Forelimb muscle (tissue), 1 donor: ENCODE measurements around the gene CWC25. TPM values are rescaled to one million over a fixed set of nuclear protein-coding genes. Genes with fewer than 3 reads are reported as not detected.
A peak's percentile ranks its signal among the peaks of the same experiment; 100 is the strongest.
"Not testable (repeated sequence)": the region's sequence is repeated elsewhere in the genome, so short reads cannot be mapped to it uniquely, and the experiment has no call there.

Source experiments
- DNase-seq: peaks from one replicate; pipeline ENCODE4 v3.0.0-alpha.2; 2013; ENCODE audit warnings: low read depth
- polyA plus RNA-seq: library from polyadenylated mRNA; unstranded; fragments of 120-200 nt; gene quantifications from one replicate; pipeline ENCODE4 v1.2.1, GENCODE V29; 2013; ENCODE audit not compliant: insufficient read length

The CWC25 gene
- polyA plus RNA-seq, 1 donor: 13.9 TPM

DNA sequence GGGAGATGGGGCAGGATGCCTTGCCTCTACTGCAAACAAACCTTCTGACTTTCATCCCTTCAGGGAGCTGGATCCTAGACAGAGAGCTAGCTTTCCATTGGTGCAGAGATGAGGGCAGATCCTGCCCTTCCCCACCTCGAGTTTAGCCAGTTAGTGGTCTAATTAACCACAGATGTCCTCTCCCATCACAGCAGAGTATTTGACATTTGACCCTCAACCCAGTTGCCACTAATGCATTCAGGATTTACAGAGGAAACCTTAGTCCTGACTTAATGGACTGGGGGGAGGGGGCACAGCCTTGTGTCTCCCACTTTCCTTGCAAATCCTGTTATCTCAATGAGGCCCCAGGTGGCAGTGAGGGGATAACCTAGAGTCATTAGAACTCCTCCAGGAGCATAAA lies 35.9 kb downstream of the CWC25 start:
- DNase-seq: no peak

DNA sequence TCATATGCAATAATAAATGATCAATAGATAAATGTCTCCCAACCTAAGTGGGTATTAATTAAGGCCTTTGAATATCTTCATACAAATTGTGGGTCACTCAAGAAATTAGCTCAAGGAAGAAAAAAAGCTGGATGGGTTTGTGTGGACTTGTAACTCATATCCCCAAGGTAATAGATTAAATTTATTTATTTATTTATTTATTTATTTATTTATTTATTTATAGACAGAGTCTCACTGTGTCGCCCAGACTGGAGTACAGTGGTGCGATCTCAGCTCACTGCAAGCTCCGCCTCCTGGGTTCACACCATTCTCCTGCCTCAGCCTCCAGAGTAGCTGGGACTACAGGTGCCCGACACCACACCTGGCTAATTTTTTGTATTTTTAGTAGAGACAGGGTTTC lies 37.1 kb downstream of the CWC25 start:
- not testable (repeated sequence) for DNase-seq

DNA sequence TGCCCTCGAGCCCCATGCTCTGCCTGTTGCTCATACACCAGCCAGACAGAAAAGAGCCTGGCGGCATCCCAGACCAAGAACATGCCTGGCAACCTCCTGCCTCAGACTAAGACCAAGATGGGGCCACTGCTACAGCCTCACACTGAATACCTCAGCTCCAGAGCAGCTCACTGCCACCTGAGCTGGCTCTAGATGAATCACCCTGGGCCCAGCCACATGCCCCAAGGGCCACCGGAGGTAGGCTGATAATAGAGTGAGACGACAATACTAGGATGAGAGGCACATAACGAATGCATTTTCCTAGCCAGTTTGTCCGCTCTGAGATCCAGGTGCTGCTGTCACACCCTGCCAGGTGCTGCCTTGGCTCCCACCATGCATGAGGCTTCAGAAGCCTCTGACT lies 38.7 kb downstream of the CWC25 start:
- DNase-seq: no peak

DNA sequence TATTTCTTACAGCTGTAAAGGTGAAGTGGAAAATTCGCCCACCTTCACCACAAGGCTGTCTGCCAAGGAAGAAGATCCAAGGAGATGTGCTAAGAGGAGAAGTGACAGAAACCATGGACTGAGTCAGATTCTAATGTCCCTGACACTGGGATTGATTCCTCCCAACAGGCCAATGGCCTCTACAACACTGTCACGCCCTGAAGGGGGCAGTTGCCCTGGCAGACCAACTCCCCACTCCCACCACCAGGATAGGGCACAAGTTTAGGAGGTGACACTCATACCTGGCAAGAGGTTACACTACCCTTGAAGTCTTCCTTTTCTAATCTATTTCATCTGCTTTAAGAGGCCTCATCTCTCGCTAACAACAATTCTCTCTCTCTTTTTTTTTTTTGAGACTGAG lies 41.9 kb downstream of the CWC25 start:
- DNase-seq: no peak

DNA sequence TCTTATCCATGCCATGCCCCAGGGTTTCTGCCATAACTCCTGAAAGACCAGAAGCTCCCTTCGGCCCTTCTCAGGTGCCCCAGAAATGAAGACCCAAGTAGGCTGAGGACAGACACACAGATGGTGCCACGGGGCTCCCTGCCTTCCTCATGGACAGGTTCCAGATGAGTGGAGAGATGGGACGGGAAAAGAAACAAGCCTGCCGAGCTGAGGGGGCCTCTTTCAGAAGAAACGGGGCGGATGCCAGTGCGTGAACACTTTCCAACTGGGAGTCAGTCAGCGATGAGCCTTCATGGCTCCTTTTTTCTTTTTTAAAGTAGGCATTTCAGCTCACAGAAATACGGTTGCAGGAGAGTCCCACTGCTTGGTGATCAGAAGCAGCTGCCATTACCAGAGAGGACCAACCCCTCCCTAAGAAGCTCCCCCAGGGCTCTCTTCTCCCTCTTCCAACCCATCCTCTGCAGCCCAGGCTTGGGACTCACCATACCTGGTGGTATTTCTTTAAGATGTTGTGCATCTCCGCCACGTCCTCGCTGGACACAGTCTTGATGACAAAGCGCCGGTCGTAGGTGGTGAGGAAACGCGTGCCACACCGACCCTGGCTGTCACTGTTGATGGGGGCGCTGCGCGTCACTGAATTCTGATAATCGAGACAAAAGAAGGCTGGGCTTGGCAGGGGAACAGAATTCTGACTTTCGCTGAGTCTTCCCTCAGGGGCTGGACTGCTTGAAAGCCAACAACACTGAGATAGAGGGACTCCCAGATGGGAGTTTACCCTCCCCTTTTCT lies 45.0 kb downstream of the CWC25 start:
- DNase-seq: no peak

DNA sequence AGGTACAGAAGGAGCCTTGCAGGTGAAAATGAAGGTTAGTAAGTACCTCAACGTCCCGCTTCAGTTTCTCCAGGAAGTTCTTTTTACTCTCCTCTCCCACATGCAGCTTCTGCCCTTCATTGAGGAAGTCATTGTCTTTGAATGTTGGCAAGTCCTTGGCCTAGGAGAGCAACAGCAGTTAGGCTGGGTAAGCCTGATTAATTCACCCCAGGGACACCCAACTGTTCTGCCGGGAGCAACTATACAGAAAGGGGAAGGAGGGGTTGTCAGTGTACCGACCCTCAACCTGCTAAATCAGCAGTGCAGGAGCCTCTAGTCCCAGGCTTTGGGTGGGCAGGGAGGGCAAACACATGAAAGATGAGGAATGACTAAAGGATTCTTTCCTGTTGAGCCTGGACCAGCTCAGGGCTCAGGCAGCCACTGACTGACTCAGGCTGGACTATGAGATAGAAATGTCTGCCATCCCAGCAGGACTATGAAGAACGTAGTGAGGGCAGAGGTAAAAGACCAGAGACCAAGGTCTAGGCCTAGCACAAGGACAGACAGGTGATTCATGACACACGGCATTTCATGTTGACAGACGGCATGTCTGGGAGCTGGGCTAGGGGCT lies 47.4 kb downstream of the CWC25 start:
- no peak for DNase-seq

DNA sequence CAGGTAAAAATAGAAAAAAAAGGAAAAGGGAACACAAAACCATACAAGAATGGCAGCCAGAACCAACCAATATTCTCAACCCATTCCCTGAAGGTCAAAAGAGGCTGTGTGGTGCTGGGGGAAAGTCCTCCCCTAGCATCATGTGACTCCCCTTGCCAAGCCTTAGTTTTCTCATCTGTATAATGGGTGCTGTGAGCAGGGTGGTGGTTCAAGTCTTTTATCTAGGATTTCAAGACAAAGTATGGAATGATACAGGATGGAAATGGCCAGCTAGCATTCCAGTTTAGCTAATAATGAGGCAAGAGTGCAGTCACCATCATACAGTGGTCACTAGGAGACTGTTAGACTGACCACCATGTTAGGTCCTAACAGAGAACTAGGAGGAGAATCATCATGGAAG lies 51.9 kb downstream of the CWC25 start:
- no peak for DNase-seq

DNA sequence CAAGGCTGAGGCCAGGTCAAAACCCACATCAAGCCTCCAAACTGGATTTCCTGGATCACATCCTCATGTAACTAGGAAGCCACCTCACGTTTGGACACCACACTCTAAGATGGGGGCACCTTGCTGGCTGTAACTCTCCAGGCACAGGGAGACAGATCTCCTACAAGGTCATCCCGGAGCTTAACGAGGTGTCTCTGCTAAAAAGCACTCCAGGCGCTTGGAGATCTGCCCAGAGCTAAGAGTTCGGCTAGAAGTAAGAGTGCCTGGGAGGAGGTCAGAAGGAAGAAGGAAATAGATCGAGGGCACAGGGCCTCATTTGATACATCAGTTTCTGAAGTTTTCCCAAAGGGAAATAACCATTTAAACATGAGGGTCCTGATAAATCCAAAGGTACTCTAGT lies 56.7 kb downstream of the CWC25 start:
- no peak for DNase-seq

DNA sequence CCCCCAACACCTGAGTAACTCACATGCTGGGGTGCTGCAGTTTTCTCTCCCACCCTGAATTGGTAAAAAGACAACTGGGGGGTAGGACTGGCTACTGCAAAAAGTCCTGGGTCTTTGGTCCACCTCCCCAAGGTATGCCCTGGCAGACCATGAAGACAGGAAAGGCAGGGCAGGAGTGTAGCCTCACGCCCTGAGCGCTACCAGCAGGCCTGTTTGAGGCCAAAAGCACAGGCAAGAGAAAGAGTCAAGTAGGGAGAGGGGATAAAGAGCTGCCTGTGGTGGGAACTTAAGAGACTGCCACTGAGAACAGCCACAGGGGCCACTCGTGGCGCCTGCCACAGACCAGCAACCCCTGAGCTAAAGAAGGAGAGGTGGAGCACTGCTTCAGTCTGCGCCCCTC lies 58.8 kb downstream of the CWC25 start:
- DNase-seq: no peak

DNA sequence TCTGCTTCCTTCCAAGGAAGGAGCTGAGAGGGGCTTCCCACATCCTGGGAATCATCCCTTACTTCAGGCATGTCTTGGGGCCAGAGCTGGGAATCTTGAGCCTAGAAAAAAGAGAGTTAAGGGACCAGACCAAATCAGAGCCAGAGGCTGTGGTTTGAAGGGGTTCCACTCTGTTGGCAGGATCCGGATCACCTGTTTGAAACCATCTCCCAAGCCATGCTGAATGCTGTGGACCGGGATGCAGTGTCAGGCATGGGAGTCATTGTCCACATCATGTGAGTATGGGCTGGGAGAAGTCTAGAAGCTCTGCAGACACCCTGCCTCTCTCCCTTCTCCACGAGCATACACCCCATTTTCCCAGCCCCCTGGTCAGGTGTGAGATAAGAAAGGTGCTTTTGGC lies 62.9 kb downstream of the CWC25 start:
- DNase-seq: no peak

DNA sequence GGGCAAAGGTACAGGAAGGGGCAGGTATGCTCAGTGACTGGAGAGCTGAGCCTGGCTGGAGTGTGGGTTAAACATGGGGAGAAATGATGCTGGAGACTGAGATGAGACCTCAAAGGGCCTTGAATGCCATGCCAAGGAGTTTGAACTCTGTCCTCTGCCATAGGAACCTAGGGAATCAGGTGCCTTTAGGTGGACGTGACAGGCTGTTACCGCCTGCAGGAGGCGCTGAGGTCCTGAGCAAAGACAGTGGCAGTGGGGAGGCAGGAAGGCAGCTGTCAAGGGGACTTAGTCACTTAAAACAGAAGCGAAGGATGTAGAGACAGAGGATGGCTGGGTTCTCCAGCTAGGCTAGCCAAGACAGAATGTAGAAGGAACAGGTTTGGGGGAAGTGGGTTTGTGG lies 63.5 kb downstream of the CWC25 start:
- no peak for DNase-seq

DNA sequence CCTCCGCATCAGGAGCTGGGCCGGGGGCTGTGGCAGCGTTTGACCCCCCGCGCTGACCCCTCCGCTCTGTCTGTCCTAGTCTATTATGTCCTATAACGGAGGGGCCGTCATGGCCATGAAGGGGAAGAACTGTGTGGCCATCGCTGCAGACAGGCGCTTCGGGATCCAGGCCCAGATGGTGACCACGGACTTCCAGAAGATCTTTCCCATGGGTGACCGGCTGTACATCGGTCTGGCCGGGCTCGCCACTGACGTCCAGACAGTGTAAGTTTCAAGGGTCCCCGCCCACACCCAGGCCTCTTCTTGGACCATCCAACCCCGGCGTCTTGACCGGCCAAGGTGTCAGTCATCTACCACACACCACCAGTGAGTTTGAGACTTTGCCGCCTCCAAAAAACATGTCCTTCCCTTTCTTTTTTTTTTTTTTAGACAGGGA lies 72.0 kb downstream of the CWC25 start:
- no peak for DNase-seq

DNA sequence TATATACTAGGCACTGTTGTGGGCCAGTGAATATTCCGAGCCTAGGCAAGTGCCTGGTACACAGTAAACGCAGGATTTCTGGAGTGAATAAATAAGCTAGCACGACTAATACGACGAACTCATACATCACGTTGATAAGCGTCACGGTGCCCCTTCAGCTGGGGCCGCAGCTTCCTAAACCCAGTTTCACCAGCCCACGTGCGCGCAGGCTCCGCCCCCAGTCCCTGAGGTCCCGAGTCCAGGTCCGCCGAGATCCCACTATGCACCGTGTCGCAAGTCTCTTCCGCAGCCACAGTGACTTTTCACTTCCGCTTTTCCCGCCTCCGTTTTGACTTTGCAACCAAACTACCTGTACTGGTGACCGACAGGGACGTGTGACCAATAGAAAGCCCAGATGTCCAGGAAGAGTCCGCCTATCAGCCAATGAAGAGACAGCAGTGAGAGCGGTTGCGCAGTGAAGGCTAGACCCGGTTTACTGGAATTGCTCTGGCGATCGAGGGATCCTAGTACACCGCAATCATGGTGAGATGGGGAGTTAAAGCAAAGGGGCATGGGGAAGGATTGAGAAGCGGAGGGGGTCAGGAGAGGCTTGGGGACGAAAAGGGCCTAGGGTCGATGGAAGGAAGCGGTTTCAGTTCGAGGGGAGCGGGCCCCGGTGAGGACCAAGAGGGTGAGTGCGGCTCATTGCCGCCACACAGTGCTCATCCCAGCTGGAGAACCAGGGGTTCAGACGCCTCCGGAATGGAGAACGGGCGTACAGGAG lies 72.6 kb downstream of the CWC25 start, which contains the start of gene PSMB3:
PSMB3 (plus strand) TSS at position 434 of the 763 bp plus-strand sequence; CDS start at position 520, 86 bp downstream.
- peak; percentile 100 for DNase-seq

DNA sequence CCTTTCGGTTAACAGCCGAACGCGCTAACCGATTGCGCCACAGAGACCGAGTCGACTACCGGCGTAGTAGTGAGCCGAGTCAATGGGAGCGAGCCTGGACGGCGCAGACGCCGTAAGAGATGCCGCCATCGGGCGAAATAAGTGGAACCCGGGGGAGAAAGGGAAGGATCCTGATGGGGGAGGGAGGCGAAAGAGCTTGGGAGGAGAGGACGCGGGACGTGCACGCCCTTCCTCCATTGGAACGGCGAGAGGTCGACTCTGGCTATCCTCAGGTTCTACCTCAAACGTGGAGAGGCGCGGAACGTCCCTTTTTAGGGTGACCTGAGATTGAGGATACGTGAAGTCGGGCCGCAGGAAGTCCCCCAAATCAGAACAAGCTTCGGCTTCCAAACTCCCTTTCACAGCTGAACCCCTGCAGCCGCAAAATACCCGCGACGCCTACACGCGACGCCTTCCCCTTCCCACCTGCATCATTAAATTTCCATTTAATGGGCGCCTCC lies 73.3 kb downstream of the CWC25 start:
- no peak for DNase-seq

DNA sequence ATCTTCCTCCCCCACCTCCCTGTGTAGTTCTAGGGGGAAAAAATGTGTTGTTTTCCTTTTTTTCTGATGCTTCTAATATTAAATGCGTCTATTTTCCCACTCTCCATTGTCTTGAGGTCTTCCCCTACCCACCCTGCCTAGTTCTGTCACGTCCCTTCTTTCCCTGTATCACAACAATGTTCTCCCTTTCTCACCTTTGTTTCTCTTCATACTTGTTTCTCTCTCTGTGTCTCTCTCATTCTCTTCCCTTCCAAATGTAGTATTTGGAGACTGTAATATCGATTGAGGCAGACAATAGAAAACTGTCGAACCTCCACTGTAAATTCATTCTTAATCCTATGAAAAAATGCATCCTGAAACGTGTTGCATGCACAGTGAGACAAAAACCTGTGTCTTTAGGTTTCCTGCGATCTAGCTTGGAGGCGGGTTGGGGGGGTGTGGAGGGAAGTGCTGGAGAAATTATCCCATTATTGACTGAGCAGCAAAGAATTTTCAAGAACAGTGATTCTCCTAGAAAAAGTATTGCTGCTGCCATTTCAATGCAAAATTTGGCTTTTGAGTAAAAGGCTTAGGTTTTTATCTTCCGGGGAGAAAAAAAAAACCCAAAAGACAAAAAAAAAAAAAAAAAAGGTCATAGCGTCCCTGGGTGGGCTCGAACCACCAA lies 73.8 kb downstream of the CWC25 start:
- DNase-seq: no peak

Other genes starting within 250 kb of the CWC25 start
- 0.96 TPM for gene SRCIN1, start 219.4 kb downstream of the CWC25 start, polyA plus RNA-seq
- 0.51 TPM for gene EPOP, start 150.4 kb downstream of the CWC25 start, polyA plus RNA-seq
- 74.0 TPM for gene MLLT6, start 120.0 kb downstream of the CWC25 start, polyA plus RNA-seq
- gene CISD3, start 95.0 kb downstream of the CWC25 start, polyA plus RNA-seq: 16.9 TPM
- 30.6 TPM for gene PCGF2, start 77.0 kb downstream of the CWC25 start, polyA plus RNA-seq
- gene PSMB3, start 72.6 kb downstream of the CWC25 start, polyA plus RNA-seq: 73.3 TPM
- gene PIP4K2B, start 25.8 kb downstream of the CWC25 start, polyA plus RNA-seq: 65.2 TPM
- 3,022 TPM for gene RPL23, start 28.4 kb upstream of the CWC25 start, polyA plus RNA-seq
- gene LASP1, start 44.7 kb upstream of the CWC25 start, polyA plus RNA-seq: 73.6 TPM
- not detected for gene FBXO47, start 142.1 kb upstream of the CWC25 start, polyA plus RNA-seq